K562 (cell line): ENCODE results near the gene LDAF1. TPM values are rescaled to one million over a fixed set of nuclear protein-coding genes. Genes with fewer than 3 reads are reported as not detected.

Experiments used
- HMGN3 ChIP-seq: IDR thresholded peaks from 2 replicates; pipeline ENCODE4 v1.6.1; 2011; ENCODE audit warnings: borderline replicate concordance, low read depth, mild to moderate bottlenecking, mixed read lengths, low read length; ENCODE audit not compliant: insufficient read length; ENCODE audit errors: extremely low read depth
- MEIS2 ChIP-seq: fragments of 450-650 bp; IDR thresholded peaks from 2 replicates; pipeline ENCODE4 v1.6.1; 2014; ENCODE audit warnings: mild to moderate bottlenecking; ENCODE audit not compliant: partially characterized antibody
- PURB ChIP-seq: sonication (generic); formaldehyde crosslinking; IDR thresholded peaks from 2 replicates; pipeline ENCODE4 v1.9.0; 2021; ENCODE audit warnings: low read depth, mild to moderate bottlenecking, missing genetic modification reagents
- TAF9B ChIP-seq: fragments of 450-650 bp; IDR thresholded peaks from 2 replicates; pipeline ENCODE4 v1.6.1; 2018; ENCODE audit warnings: mild to moderate bottlenecking; ENCODE audit not compliant: partially characterized antibody
- TRIM24 ChIP-seq, 2 experiments: fragments of 450-650 bp; IDR thresholded peaks; 2 replicates each; pipeline ENCODE4 v1.6.1; 2016
- ZNF41 ChIP-seq: fragments of 250-450 bp; sonication (Bioruptor Pico); conservative IDR thresholded peaks from 2 replicates; pipeline ENCODE4 v1.4.0; 2020; ENCODE audit warnings: mild to moderate bottlenecking
- ZNF830 ChIP-seq: fragments of 250-450 bp; sonication (Bioruptor Pico); IDR thresholded peaks from 2 replicates; pipeline ENCODE4 v1.5.0; 2021; ENCODE audit warnings: mild to moderate bottlenecking
- polyA plus RNA-seq, 8 experiments: library from polyadenylated mRNA; depleted of rRNA in 4 of 8; stranded (reverse) in 5 of 8; unstranded in 3 of 8; fragments of >200 nt; fragmentation: Nextera tagmentation in 2 of 8; fragmentation: Illumina TruSeq in 1 of 8; extraction: Ambion mirVana in 2 of 8; extraction: Trizol in 1 of 8; gene quantifications; 2 replicates each; pipeline versions ENCODE4 v1.2.1 to v1.2.3, GENCODE V29; 2011 to 2014; ENCODE audit warnings: inconsistent platforms in 1 of 8, missing spikeins in 1 of 8
- total RNA-seq, 7 experiments: library from RNA; depleted of rRNA in 6 of 7; stranded (reverse); fragments of >200 nt in 6 of 7; fragmentation: Illumina TruSeq in 2 of 7; extraction: Trizol in 2 of 7; gene quantifications; 2 replicates each; pipeline versions ENCODE4 v1.2.1 to v1.2.3, GENCODE V29; 2011 to 2021; ENCODE audit warnings: low replicate concordance in 1 of 7
- TF ChIP-seq, protein P1 (sequence below): sonication (generic); formaldehyde crosslinking; IDR thresholded peaks from 2 replicates; pipeline ENCODE4 v1.8.1; 2023; ENCODE audit warnings: mild to moderate bottlenecking, missing genetic modification reagents
- TF ChIP-seq, protein P2 (sequence below), 2 experiments: IDR thresholded peaks; 2 replicates each; pipeline ENCODE4 v1.6.1; 2011; ENCODE audit warnings: borderline replicate concordance in 1 of 2, control low read depth in 1 of 2, low read depth in 1 of 2, low read length in 1 of 2, mild to moderate bottlenecking in 1 of 2, mixed read lengths in 1 of 2, moderate library complexity in 1 of 2; ENCODE audit not compliant: insufficient read depth in 1 of 2, insufficient read length in 1 of 2, poor library complexity in 1 of 2, severe bottlenecking in 1 of 2; ENCODE audit errors: extremely low read depth in 1 of 2
- TF ChIP-seq, protein P3 (sequence below): fragments of 450-650 bp; IDR thresholded peaks from 2 replicates; pipeline ENCODE4 v1.6.1; 2017; ENCODE audit warnings: antibody characterized with exemption
- TF ChIP-seq, protein P4 (sequence below): fragments of 250-450 bp; sonication (Bioruptor Pico); IDR thresholded peaks from 2 replicates; pipeline ENCODE4 v1.8.0; 2022; ENCODE audit warnings: inconsistent platforms
- TF ChIP-seq, protein P5 (sequence below): sonication (generic); formaldehyde crosslinking; IDR thresholded peaks from 2 replicates; pipeline ENCODE4 v1.8.0; 2022; ENCODE audit warnings: missing genetic modification reagents, mild to moderate bottlenecking, borderline replicate concordance
- TF ChIP-seq, protein P6 (sequence below), 3 experiments: IDR thresholded peaks in 2 of 3; conservative IDR thresholded peaks in 1 of 3; 2 replicates each; pipeline ENCODE4 v1.5.1; 2011 to 2012; ENCODE audit warnings: low read length in 3 of 3, mild to moderate bottlenecking in 3 of 3, control low read depth in 2 of 3, improper control_type of control experiment in 1 of 3, inconsistent platforms in 1 of 3, low read depth in 1 of 3, mixed read lengths in 1 of 3, moderate library complexity in 1 of 3; ENCODE audit not compliant: insufficient read depth in 2 of 3

LDAF1 gene
- total and polyA plus RNA-seq, 9 of the 15 experiments (the other 6 are each of a cell fraction or from before 2014, with no cell fraction given): 7.0 to 20.1 (median 12.5) TPM

DNA sequence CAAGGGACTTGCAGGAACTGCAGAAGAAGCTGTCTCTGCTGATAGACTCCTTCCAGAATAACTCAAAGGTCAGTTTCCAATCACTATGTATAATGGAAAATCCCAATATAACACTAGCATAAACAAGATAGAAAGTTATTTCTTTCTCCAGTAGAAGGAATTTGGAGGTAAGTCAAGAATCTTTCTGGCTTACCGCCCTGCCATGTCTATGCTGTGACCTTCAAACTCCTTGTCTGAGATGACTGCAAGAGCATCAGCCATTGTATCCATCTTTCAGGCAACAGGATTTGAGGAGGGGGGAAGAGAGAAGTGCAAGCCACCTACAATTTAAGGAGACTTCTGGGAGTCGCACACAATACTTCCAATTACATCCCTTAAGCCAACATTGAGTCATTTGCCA lies 2.7 kb downstream of the LDAF1 start (continued):
- TF ChIP-seq, protein P1, sequence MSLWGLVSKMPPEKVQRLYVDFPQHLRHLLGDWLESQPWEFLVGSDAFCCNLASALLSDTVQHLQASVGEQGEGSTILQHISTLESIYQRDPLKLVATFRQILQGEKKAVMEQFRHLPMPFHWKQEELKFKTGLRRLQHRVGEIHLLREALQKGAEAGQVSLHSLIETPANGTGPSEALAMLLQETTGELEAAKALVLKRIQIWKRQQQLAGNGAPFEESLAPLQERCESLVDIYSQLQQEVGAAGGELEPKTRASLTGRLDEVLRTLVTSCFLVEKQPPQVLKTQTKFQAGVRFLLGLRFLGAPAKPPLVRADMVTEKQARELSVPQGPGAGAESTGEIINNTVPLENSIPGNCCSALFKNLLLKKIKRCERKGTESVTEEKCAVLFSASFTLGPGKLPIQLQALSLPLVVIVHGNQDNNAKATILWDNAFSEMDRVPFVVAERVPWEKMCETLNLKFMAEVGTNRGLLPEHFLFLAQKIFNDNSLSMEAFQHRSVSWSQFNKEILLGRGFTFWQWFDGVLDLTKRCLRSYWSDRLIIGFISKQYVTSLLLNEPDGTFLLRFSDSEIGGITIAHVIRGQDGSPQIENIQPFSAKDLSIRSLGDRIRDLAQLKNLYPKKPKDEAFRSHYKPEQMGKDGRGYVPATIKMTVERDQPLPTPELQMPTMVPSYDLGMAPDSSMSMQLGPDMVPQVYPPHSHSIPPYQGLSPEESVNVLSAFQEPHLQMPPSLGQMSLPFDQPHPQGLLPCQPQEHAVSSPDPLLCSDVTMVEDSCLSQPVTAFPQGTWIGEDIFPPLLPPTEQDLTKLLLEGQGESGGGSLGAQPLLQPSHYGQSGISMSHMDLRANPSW (CRISPR knock-in tag): no peak
- TF ChIP-seq, protein P2, sequence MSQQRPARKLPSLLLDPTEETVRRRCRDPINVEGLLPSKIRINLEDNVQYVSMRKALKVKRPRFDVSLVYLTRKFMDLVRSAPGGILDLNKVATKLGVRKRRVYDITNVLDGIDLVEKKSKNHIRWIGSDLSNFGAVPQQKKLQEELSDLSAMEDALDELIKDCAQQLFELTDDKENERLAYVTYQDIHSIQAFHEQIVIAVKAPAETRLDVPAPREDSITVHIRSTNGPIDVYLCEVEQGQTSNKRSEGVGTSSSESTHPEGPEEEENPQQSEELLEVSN (IDR thresholded peaks at IDR 0.05; ENCODE audit: borderline replicate concordance in 1 of 2, extremely low read depth in 1 of 2, insufficient read depth in 1 of 2, insufficient read length in 1 of 2, low read depth in 1 of 2, low read length in 1 of 2, poor library complexity in 1 of 2, severe bottlenecking in 1 of 2): no peak
- no peak for TF ChIP-seq ZNF41
- TF ChIP-seq, protein P3, sequence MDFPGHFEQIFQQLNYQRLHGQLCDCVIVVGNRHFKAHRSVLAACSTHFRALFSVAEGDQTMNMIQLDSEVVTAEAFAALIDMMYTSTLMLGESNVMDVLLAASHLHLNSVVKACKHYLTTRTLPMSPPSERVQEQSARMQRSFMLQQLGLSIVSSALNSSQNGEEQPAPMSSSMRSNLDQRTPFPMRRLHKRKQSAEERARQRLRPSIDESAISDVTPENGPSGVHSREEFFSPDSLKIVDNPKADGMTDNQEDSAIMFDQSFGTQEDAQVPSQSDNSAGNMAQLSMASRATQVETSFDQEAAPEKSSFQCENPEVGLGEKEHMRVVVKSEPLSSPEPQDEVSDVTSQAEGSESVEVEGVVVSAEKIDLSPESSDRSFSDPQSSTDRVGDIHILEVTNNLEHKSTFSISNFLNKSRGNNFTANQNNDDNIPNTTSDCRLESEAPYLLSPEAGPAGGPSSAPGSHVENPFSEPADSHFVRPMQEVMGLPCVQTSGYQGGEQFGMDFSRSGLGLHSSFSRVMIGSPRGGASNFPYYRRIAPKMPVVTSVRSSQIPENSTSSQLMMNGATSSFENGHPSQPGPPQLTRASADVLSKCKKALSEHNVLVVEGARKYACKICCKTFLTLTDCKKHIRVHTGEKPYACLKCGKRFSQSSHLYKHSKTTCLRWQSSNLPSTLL: no peak
- TF ChIP-seq, protein P4, sequence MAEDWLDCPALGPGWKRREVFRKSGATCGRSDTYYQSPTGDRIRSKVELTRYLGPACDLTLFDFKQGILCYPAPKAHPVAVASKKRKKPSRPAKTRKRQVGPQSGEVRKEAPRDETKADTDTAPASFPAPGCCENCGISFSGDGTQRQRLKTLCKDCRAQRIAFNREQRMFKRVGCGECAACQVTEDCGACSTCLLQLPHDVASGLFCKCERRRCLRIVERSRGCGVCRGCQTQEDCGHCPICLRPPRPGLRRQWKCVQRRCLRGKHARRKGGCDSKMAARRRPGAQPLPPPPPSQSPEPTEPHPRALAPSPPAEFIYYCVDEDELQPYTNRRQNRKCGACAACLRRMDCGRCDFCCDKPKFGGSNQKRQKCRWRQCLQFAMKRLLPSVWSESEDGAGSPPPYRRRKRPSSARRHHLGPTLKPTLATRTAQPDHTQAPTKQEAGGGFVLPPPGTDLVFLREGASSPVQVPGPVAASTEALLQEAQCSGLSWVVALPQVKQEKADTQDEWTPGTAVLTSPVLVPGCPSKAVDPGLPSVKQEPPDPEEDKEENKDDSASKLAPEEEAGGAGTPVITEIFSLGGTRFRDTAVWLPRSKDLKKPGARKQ (CRISPR knock-in tag): no peak
- no peak for TF ChIP-seq PURB (CRISPR knock-in tag)
- TF ChIP-seq, protein P5, sequence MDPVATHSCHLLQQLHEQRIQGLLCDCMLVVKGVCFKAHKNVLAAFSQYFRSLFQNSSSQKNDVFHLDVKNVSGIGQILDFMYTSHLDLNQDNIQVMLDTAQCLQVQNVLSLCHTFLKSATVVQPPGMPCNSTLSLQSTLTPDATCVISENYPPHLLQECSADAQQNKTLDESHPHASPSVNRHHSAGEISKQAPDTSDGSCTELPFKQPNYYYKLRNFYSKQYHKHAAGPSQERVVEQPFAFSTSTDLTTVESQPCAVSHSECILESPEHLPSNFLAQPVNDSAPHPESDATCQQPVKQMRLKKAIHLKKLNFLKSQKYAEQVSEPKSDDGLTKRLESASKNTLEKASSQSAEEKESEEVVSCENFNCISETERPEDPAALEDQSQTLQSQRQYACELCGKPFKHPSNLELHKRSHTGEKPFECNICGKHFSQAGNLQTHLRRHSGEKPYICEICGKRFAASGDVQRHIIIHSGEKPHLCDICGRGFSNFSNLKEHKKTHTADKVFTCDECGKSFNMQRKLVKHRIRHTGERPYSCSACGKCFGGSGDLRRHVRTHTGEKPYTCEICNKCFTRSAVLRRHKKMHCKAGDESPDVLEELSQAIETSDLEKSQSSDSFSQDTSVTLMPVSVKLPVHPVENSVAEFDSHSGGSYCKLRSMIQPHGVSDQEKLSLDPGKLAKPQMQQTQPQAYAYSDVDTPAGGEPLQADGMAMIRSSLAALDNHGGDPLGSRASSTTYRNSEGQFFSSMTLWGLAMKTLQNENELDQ (CRISPR knock-in tag): no peak
- TF ChIP-seq, protein P6, sequence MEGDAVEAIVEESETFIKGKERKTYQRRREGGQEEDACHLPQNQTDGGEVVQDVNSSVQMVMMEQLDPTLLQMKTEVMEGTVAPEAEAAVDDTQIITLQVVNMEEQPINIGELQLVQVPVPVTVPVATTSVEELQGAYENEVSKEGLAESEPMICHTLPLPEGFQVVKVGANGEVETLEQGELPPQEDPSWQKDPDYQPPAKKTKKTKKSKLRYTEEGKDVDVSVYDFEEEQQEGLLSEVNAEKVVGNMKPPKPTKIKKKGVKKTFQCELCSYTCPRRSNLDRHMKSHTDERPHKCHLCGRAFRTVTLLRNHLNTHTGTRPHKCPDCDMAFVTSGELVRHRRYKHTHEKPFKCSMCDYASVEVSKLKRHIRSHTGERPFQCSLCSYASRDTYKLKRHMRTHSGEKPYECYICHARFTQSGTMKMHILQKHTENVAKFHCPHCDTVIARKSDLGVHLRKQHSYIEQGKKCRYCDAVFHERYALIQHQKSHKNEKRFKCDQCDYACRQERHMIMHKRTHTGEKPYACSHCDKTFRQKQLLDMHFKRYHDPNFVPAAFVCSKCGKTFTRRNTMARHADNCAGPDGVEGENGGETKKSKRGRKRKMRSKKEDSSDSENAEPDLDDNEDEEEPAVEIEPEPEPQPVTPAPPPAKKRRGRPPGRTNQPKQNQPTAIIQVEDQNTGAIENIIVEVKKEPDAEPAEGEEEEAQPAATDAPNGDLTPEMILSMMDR (IDR thresholded peaks at IDR 0.05 in 2 of 3, conservative IDR thresholded peaks at IDR 0.05 in 1 of 3; ENCODE audit: insufficient read depth in 2 of 3, low read depth in 1 of 3, low read length in 3 of 3): no peak
- TF ChIP-seq TAF9B: no peak
- TF ChIP-seq TRIM24 (IDR thresholded peaks at IDR 0.05): no peak
- TF ChIP-seq ZNF830 (CRISPR knock-in tag): no peak
- no peak for TF ChIP-seq HMGN3
- no peak for TF ChIP-seq MEIS2
- TF ChIP-seq, all 486 proteins: peak for 0
